ENCODE data around the gene PURB.
"Not testable (repeated sequence)": the region's sequence is repeated elsewhere in the genome, so short reads cannot be mapped to it uniquely, and the experiment has no call there.

The PURB gene

DNA sequence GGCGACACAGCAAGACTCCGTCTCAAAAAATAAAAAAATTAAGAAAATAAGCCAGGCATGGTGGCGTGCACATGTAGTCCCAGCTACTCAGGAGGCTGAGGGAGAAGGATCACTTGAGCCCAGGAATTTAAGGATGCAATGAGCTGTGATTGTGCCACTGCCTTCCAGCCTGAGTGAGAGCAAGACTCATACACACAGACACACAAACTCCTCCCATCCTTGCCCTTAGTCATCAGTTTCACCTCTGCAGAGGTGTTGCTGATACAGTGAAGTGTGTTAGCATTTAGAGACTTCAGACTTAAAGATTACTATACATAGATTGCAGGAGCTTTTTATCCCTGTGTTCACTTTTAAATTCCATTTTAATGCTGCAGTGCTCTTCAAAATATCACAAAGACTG is 31.9 kb downstream of the PURB start:
- DNase-seq (ENCODE audit: low spot score): no peak

DNA sequence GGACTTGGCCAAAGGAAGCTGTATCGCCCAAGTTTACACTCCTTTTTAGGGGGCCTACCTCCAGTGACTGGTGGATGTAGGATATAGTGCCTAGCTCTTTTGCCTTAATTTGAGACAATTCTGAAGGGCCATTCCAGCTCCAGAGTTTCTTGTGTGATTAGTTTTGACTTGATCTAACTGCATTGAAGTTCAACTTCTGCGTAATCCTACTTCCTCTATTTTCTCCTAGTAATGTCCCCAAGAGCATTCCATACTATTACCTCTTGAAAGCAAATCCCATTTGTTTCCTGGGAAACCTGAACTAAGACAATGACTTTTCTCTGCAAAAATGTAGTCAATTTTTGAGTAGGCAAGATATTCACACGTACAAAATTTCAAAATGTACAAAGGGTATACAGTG is 32.7 kb downstream of the PURB start:
- no peak for DNase-seq (ENCODE audit: low spot score)

DNA sequence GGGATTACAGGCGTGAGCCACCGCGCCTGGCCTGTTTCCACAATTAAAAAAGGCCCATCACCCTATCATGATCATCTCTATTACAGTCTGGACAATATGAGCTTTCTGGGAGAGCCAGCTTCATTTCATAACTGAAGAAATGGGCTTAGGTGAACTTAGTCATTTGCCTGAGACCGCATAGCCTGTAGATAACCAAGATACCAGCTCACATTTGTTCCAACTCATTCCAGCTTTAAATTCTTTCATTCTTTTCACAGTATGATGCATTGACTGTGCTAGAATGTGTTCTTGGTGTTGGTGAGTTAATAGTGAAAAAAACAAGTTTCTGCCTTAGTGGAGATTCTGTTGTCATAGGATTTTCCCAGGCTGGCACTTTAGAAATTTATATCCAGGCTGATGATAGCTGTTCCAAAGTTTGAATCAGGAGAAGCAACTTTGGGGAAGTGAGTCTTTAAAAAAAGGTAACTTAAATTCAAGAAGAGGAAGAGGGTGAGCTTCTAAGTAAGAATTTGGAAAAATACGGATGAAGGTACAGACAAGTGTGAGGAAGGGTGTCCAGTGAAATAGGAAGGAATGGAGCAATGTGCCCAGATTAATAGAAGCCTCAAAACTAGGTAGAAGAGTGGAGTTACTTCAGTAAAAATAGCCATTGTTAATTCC is 35.3 kb downstream of the PURB start:
- no peak for DNase-seq (ENCODE audit: low spot score)

DNA sequence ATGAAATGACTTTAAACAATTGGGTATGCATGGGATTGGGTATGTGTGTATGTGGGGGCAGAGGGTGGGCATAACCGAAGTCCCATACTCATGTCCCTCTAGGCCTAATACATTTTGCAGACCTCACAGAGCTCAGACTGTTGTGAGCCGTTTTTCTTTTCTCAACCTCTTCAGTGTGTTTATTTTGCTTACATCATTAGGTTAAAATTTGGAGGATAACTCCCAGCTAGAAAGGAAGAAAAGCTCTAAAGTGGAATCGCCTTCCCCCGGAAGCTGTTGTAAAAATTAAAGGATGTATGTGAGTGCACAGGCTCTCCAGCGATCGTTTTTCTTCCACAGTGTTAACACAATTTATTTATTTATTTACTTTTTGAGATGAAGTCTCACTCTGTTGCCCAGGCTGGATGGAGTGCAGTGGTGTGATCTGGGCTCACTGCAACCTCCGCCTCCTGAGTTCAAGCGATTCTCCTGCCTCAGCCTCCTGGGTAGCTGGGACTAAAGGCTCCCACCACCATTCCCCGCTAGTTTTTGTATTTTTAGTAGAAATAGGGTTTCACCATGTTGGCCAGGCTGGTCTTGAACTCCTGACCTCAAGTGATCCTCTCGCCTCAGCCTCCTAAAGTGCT is 36.0 kb downstream of the PURB start:
- no peak for DNase-seq (ENCODE audit: low spot score)

DNA sequence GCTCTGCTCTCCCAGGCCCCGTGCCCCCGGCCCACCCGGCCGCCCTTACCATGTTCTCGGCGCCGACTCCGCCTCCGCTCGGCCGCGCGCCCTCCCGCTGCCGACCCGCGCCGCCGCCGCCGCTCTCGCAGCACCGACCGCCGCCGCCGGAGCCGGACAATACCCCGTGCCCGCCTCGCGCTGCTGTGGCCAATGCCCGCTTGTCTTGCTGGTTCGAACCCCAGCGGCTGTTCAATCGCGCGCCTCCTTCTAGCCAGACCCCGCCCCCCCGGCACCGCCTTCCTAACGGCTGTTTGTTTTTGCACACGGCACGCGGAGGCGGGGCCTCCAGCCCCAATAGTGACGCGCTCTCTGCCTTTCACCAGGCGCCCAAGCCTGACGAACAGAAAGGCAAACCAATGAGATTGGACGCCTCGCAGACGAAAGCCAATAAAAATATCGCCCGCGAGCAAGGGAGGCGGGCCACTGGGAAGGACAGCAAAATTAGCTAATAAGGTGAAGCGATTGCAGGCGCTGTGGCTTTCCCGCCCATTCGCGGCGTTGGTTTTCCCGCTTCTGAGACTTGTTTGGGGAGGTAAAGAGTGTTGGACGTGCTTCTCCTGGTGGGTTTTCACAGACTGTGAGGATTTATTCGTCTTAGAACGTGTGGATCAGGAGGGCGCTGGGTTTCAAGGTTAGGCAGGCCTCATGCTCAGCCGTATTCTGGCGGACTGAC is 37.3 kb downstream of the PURB start, which contains the start of gene H2AZ2:
Gene H2AZ2 (minus strand): TSS at position 168 of the 715 bp plus-strand sequence. CDS start 116 bp downstream, at position 52.
- peak; percentile 100 for DNase-seq (ENCODE audit: low spot score)

DNA sequence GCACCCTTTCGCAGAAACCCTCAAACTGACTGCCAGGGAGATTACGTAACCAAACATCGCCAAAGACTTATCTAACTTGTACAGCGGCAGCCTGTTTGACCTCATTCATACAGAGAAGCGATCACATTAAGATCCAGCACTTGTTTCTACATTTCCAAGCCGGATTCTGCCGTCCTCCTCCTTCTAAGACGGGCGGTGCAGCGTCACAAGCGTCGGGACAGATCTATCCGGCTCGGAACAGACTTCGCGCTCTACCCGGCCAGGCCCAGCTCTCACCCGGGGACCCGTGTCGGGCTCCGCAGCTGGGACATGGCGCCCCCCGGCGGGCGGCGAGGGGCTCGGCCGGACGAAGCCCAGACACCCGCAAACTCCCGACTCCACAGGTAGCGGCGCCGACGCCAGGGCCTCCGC is 37.8 kb downstream of the PURB start:
- DNase-seq (ENCODE audit: low spot score): peak; percentile 85

DNA sequence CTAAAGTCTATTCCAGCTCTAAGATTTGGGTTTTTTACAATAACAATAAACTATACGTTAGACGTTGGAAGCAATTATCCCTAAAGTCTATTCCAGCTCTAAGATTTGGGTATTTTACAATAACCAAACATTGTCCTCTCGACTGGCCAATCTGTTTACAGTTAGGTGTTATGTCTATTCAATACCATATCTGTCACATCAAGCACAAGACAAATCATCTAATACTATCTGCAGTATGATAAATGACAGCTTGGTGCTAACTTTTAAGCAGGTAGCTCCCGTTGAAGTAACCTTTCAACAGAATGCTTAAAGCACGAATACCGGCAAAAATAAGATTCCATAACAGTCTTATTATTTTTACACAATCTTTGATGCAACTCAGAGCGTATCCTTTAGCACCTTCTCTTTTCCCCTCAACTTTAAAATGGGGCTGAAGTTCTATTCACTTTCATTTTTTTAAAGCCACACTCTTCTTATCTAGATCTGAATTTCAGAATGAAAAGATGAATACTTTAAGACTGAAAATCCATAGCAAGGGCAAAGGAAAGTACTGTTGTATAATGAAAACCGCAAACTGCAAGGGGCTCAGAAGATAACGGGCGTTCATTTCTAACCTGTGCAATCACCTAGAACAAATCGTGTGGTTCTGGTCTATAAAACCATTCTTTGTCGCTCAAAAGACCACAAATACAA is 38.4 kb downstream of the PURB start:
- peak; percentile 3 for DNase-seq (ENCODE audit: low spot score)

DNA sequence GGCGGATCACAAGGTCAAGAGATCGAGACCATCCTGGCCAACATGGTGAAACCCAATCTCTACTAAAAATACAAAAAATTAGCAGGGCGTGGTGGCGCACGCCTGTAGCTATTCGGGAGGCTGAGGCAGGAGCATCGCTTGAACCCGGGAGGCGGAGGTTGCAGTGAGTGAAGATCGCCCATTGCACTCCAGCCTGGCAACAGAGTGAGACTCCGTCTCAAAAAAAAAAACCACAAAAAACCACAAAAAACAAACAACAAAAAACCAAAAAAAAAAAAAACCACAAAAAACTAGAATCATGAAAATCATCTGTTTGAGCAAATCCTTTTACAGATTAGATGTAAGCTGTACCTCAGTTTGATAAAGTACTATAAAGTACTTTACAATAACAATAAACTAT is 38.9 kb downstream of the PURB start:
- DNase-seq (ENCODE audit: low spot score): not testable (repeated sequence)

DNA sequence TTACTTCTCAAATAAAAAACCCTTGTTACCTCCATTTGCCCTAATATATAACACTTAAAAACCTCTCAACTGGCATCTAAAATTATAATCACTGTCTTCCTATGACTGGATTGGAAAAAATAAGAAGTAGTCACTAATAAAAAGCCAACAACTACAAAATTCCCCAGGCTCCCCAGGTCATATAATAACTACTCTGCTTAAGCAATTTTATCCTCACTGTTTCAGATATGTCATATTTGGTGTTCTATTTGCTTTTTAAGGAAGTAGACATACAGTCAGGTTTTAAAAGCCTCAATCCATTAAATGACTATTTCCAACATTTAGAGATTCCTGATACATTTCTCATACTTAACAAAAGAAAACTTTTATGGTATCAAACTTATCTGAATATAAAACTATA is 39.9 kb downstream of the PURB start:
- no peak for DNase-seq (ENCODE audit: low spot score)

DNA sequence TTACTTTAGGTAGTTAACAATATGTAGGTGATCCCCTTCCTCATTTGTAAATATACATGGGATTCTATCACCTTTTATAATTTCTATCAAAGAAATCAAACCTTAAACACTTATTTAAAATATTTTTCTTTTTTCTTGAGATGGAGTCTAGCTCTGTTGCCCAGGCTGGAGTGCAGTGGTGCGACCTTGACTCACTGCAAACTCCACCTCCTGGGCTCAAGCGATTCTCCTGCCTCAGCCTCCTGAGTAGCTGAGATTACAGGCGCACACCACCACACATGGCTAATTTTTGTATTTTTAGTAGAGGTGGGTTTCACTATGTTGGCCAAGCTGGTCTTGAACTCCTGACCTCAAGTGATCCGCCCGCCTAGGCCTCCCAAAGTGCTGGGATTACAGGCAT is 41.9 kb downstream of the PURB start:
- DNase-seq (ENCODE audit: low spot score): not testable (repeated sequence)

DNA sequence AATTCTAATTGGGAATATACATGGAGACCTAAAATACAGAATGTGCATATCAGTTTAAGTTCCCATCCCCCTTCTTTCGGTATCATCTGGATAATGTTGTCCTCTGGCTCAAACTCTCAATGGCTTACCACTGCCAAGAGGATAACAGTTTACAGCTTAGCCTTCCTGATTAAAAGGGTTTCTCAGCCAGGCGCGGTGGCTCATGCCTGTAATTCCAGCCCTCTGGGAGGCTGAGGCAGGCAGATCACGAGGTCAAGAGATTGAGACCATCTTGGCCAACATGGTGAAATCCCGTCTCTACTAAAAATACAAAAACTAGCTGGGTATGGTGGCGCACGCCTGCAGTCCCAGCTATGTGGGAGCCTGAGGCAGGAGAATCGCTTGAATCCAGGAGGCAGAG is 42.7 kb downstream of the PURB start:
- DNase-seq (ENCODE audit: low spot score): not testable (repeated sequence)

DNA sequence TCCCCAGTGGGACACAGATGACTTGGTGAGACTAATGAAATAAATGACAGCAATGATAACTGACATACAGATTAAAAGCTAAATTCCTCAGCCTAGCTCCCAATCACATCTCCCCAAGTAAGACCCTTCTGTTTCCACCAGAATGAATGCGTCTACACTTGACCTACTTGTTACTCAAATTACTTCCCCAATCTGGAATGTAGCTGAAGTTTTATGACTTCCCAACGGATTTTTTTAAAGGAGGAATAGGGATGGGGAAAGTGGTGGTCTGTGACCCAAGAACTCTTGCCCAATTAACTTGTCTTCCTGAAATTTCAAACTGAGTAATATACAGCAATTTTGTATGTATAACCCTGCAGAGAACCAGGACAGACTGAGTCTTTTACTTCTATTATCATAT is 46.6 kb downstream of the PURB start:
- no peak for DNase-seq (ENCODE audit: low spot score)

DNA sequence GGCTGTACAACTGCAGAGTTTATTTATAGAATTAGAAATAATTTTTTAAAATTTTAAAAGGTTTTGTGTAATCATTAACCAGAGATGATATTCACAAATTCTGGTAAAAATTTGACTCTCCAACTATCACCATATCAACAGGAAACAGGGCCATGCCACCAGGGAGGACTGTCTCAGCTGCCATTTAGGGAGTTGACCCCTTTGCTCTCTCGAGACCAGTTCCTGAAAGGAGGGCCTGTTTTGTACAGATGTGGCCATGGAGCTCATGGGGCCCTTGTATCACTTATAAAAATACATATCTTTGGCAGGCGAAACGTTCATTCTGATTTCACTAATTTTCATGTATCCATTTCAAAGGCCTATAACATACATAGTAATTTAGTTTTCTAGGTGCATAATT is 57.8 kb downstream of the PURB start:
- no peak for DNase-seq (ENCODE audit: low spot score)

All from CD4-positive, alpha-beta T cell treated with Interleukin-6 at 100 ng/mL for 8 hours (primary cell).